Measurements from ENCODE around the gene ZNF587. TPM values are rescaled to one million over a fixed set of nuclear protein-coding genes. Genes with fewer than 3 reads are reported as not detected.

Gene ZNF587
- 9.0 and 15.4 TPM in 2 replicates for total RNA-seq

DNA sequence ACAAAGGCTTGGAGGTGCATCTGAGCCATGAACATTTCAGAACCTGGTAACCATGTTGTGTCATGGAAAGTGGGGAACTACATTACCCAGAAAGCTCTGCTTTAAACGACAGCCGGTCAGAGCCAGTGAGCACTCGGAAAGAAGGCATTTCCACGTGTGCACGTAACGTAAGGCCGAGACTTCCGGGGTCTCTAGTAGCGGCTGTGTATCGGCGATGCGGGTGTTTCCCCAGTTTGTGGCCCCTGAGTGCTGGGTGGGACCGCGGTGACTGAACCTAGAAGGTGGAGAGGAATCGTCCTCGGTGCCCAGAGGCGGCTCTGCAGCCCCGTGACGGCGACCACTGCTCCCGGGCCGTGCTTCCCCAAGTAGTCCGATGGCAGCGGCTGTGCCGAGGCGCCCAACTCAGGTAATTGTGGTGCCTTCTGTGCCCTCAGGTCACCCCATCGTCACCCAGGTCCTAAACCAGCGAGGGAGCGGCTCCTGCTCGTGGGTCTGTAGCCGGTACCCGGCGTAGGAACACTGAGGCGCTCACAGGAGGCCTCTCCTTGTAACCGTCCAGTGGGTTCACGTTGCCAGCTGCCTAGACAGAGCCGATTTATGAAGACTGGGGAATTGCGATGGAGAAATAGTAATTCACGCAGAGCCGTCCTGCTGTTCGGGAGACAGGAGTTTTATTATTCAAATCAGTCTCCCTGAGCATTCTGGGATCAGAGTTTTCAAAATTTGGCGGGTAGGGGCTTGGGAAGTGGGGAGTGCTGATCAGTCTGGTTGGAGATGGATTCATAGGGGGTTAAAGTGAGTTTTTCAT lies at the start of gene ZNF587:
TSS of gene ZNF587 (plus strand) at position 194 of the 808 bp plus-strand sequence. CDS start at position 374, 180 bp downstream.

DNA sequence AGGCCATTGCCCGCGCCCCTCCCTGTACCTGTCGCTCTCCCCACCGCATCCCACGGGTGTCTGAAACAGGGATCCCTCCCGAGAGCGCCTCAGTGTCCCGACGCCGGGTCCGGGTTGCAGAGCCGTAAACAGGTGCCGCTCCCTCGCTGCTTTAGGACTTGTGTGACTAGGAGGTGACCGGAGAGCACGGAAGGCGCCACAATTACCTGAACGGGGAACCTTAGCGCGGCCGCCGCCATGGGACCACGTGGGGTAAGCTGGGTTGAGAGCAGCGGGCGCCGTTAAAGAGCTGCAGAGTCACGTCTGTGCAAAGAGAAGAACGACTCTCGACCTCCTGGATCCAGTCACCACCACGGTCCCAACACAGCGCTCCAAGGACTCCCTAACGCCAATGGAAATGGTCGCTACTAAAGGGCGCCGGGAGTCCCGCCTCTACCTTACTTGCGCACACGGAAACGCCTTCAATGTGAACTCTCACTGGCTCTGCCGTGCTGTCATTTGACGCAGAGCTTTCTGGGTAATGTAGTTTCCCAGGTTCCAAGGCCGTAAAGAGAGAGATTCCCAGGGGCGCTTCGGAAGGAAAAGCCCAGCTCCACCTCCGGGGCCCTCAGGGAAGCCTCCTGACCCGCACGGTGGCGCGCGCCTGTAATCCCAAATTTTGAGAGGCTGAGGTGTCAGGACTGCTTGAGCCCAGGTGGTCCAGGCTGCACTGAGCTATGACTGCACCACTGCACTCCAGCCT lies 35.0 kb upstream of the ZNF587 start, which contains the start of gene ZNF552:
TSS of gene ZNF552 (minus strand) at position 409 of the 742 bp plus-strand sequence. CDS start at position 239, 170 bp downstream.

DNA sequence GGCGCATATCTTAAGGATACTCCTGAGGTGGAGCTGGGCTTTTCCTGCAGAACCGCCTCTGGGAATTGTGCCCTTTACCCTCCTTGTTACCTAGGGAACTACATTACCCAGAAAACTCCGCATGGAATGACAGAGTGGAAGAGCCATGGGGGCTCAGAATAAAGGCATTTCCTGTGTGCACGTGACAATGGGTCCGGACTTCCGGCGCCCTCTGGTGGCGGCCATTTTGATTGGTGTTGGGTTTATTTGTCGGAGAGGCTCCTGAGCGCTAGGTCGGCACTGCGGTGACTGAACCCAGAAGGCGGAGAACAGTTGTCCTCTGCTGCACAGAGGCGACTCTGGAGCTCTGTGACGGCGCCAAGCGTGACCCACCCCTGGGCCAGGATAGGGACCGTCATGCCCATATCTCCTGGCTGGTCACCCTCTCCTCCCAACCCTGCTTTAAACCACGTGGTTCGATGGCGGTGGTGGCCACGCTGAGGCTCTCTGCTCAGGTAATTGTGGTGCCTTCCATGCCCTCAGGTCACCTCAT lies 19.5 kb upstream of the ZNF587 start, which contains the start of gene ZNF587B:
TSS of gene ZNF587B (plus strand) at position 229 of the 532 bp plus-strand sequence. CDS start at position 459, 230 bp downstream.

DNA sequence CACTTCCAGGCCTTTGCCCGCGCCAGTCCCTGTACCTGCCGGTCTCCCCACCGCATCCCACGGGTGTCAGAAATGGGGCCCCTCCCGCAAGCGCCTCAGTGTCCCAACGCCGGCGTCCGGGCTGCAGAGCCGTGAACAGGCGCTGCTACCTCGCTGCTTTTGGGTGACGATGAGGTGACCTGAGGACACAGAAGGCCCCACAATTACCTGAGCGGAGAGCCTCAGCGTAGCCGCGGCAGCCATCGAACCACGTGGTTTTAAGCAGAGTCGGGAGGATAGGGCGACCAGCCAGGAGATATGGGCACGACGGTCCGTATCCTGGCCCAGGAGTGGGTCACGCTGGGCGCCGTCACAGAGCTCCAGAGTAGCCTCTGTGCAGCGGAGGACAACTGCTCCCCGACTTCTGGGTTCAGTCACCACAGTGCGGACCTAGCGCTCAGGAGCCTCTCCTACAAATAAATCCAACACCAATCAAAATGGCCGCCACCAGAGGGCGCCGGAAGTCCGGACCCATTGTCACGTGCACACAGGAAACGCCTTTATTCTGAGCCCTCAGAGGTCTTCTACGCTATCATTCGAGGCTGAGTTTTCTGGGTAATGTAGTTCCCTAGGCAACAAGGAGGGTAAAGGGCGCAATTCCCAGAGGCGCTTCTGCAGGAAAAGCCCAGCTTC lies 39.0 kb downstream of the ZNF587 start, which contains the start of gene ZNF814:
TSS of gene ZNF814 (minus strand) at position 478 of the 672 bp plus-strand sequence. CDS start at position 243, 235 bp downstream.

Other genes with a start within 250 kb of the ZNF587 start
- gene ZNF530, start 250.0 kb upstream of the ZNF587 start, total RNA-seq, result 4.0 and 4.2 TPM in 2 replicates
- gene ZNF134, start 235.6 kb upstream of the ZNF587 start, total RNA-seq, result 18.7 and 20.1 TPM in 2 replicates
- 6.0 and 7.7 TPM in 2 replicates for gene ZNF211, start 216.7 kb upstream of the ZNF587 start, total RNA-seq
- not detected in 2 replicates for gene ZSCAN4, start 180.9 kb upstream of the ZNF587 start, total RNA-seq
- gene ZNF551, start 167.9 kb upstream of the ZNF587 start, total RNA-seq, result 5.8 and 14.0 TPM in 2 replicates
- gene ZNF154, start 140.7 kb upstream of the ZNF587 start, total RNA-seq, result 2.3 and 4.3 TPM in 2 replicates
- 6.2 and 7.0 TPM in 2 replicates for gene ZNF671, start 122.2 kb upstream of the ZNF587 start, total RNA-seq
- gene ZNF776, start 103.0 kb upstream of the ZNF587 start, total RNA-seq, result 4.7 and 9.1 TPM in 2 replicates
- gene ZNF586, start 80.2 kb upstream of the ZNF587 start, total RNA-seq, result 4.7 and 12.6 TPM in 2 replicates
- 0.85 and 2.6 TPM in 2 replicates for gene ZNF552, start 34.9 kb upstream of the ZNF587 start, total RNA-seq
- 7.9 and 10.6 TPM in 2 replicates for gene ZNF587B, start 19.6 kb upstream of the ZNF587 start, total RNA-seq
- 2.9 and 7.7 TPM in 2 replicates for gene ZNF814, start 39.2 kb downstream of the ZNF587 start, total RNA-seq
- gene ZNF417, start 66.7 kb downstream of the ZNF587 start, total RNA-seq, result 6.9 and 7.8 TPM in 2 replicates
- gene ZNF418, start 85.5 kb downstream of the ZNF587 start, total RNA-seq, result 2.9 and 3.3 TPM in 2 replicates
- gene ZNF256, start 97.8 kb downstream of the ZNF587 start, total RNA-seq, result 2.6 and 3.8 TPM in 2 replicates
- not detected in 2 replicates for gene C19orf18, start 124.7 kb downstream of the ZNF587 start, total RNA-seq
- 8.2 and 8.3 TPM in 2 replicates for gene ZNF606, start 153.0 kb downstream of the ZNF587 start, total RNA-seq
- gene ZSCAN1, start 184.2 kb downstream of the ZNF587 start, total RNA-seq, result not detected in 2 replicates
- 3.3 and 3.4 TPM in 2 replicates for gene ZNF135, start 209.4 kb downstream of the ZNF587 start, total RNA-seq
- 34.6 and 41.3 TPM in 2 replicates for gene ZSCAN18, start 248.4 kb downstream of the ZNF587 start, total RNA-seq